Esophagus muscularis mucosa (tissue), 4 donors: Measurements from ENCODE around the gene SUN1.

Source experiments
- EP300 ChIP-seq: sonication (generic); formaldehyde crosslinking; IDR thresholded peaks from one replicate; pipeline ENCODE4 v1.6.1; 2017; ENCODE audit warnings: antibody characterized with exemption
- POLR2A ChIP-seq: fragments of 450-650 bp; IDR thresholded peaks from one replicate; pipeline ENCODE4 v1.6.1; 2017; ENCODE audit warnings: antibody characterized with exemption, moderate library complexity, mild to moderate bottlenecking, low read depth
- POLR2AphosphoS5 ChIP-seq, 2 donors: sonication (generic); formaldehyde crosslinking; IDR thresholded peaks; one replicate each; pipeline ENCODE4 v1.6.1; 2017; ENCODE audit warnings: antibody characterized with exemption in 2 of 2
- TF ChIP-seq, protein P1 (sequence below), 3 experiments: fragments of 200-600 bp in 2 of 3; fragments of 450-650 bp in 1 of 3; sonication (generic) in 2 of 3; IDR thresholded peaks; one replicate each; pipeline ENCODE4 v1.5.1; 2017 to 2019; ENCODE audit warnings: antibody characterized with exemption in 3 of 3, mild to moderate bottlenecking in 2 of 3, moderate library complexity in 1 of 3

DNA sequence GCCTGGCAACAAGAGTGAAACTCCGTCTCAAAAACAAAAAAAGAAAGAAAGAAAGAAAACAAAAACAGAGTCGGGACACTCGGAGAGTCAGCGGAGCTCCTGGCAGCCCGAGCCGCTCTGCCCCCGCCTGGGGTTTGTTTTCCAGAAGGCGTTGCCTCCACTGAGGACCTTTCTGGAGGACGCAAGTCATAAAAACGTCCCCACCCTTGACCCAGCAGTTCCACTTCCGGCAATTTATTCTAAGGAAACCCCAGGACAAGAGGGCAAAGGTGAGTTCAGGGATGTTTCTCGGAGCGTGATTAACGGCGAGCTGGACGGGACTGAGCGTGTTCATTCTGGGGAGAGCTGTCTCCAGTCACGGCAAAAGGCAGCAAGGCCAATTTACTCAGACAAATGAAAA, 27.0 kb upstream of the SUN1 start:
- TF ChIP-seq, protein P1, sequence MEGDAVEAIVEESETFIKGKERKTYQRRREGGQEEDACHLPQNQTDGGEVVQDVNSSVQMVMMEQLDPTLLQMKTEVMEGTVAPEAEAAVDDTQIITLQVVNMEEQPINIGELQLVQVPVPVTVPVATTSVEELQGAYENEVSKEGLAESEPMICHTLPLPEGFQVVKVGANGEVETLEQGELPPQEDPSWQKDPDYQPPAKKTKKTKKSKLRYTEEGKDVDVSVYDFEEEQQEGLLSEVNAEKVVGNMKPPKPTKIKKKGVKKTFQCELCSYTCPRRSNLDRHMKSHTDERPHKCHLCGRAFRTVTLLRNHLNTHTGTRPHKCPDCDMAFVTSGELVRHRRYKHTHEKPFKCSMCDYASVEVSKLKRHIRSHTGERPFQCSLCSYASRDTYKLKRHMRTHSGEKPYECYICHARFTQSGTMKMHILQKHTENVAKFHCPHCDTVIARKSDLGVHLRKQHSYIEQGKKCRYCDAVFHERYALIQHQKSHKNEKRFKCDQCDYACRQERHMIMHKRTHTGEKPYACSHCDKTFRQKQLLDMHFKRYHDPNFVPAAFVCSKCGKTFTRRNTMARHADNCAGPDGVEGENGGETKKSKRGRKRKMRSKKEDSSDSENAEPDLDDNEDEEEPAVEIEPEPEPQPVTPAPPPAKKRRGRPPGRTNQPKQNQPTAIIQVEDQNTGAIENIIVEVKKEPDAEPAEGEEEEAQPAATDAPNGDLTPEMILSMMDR (IDR thresholded peaks at IDR 0.05), result no peak
- TF ChIP-seq POLR2AphosphoS5 (IDR thresholded peaks at IDR 0.05), result peak; percentile 35 to 43
- no peak for TF ChIP-seq POLR2A
- no peak for TF ChIP-seq EP300
